HepG2 (cell line): ENCODE measurements around the gene ARIH2. TPM values are rescaled to one million over a fixed set of nuclear protein-coding genes. Genes with fewer than 3 reads are reported as not detected.

Experiments used
- FLYWCH1 ChIP-seq: sonication (generic); formaldehyde crosslinking; IDR thresholded peaks from 2 replicates; pipeline ENCODE4 v1.8.1; 2023; ENCODE audit warnings: mild to moderate bottlenecking, missing genetic modification reagents
- GFI1 ChIP-seq: sonication (generic); formaldehyde crosslinking; IDR thresholded peaks from 2 replicates; pipeline ENCODE4 v1.5.0; 2020; ENCODE audit warnings: missing genetic modification reagents, mild to moderate bottlenecking, borderline replicate concordance
- MTA3 ChIP-seq: sonication (generic); formaldehyde crosslinking; IDR thresholded peaks from 2 replicates; pipeline ENCODE4 v1.4.0; 2020; ENCODE audit warnings: missing genetic modification reagents
- MXD1 ChIP-seq: sonication (generic); formaldehyde crosslinking; IDR thresholded peaks from 2 replicates; pipeline ENCODE4 v1.4.0; 2020; ENCODE audit warnings: mild to moderate bottlenecking, missing genetic modification reagents
- NFAT5 ChIP-seq: sonication (generic); formaldehyde crosslinking; IDR thresholded peaks from 2 replicates; pipeline ENCODE4 v1.4.0; 2020; ENCODE audit warnings: missing genetic modification reagents
- NR2F1 ChIP-seq, 2 experiments: fragments of 450-650 bp in 1 of 2; formaldehyde crosslinking in 1 of 2; IDR thresholded peaks; 2 replicates each; pipeline versions ENCODE4 v1.5.0 to v1.6.1; 2016 to 2020; ENCODE audit warnings: mild to moderate bottlenecking in 1 of 2, missing compliant biosample characterization in 1 of 2, missing genetic modification reagents in 1 of 2, moderate library complexity in 1 of 2
- ZBTB7A ChIP-seq: sonication (generic); formaldehyde crosslinking; IDR thresholded peaks from 2 replicates; pipeline ENCODE4 v1.8.0; 2022; ENCODE audit warnings: mild to moderate bottlenecking, missing genetic modification reagents
- ZNF234 ChIP-seq: sonication (generic); formaldehyde crosslinking; conservative IDR thresholded peaks from 2 replicates; pipeline ENCODE4 v1.5.1; 2020; ENCODE audit warnings: mild to moderate bottlenecking, missing genetic modification reagents
- ZNF329 ChIP-seq: sonication (generic); formaldehyde crosslinking; IDR thresholded peaks from 2 replicates; pipeline ENCODE4 v1.9.0; 2021; ENCODE audit warnings: low read depth, mild to moderate bottlenecking, missing genetic modification reagents
- ZNF432 ChIP-seq: sonication (generic); formaldehyde crosslinking; IDR thresholded peaks from 2 replicates; pipeline ENCODE4 v1.5.0; 2020; ENCODE audit warnings: missing genetic modification reagents, mild to moderate bottlenecking, borderline replicate concordance
- ZNF503 ChIP-seq: sonication (generic); formaldehyde crosslinking; IDR thresholded peaks from 2 replicates; pipeline ENCODE4 v1.4.0; 2020; ENCODE audit warnings: missing genetic modification reagents
- ZNF549 ChIP-seq: sonication (generic); formaldehyde crosslinking; IDR thresholded peaks from 2 replicates; pipeline ENCODE4 v1.5.0; 2020; ENCODE audit warnings: missing genetic modification reagents
- ZNF674 ChIP-seq: sonication (generic); formaldehyde crosslinking; IDR thresholded peaks from 2 replicates; pipeline ENCODE4 v1.5.0; 2020; ENCODE audit warnings: low read depth, mild to moderate bottlenecking, missing genetic modification reagents
- ZNF710 ChIP-seq: sonication (generic); formaldehyde crosslinking; IDR thresholded peaks from 2 replicates; pipeline ENCODE4 v1.5.0; 2020; ENCODE audit warnings: mild to moderate bottlenecking, missing genetic modification reagents, borderline replicate concordance
- ZNF775 ChIP-seq: sonication (generic); formaldehyde crosslinking; IDR thresholded peaks from 2 replicates; pipeline ENCODE4 v1.4.0; 2020; ENCODE audit warnings: missing genetic modification reagents, mild to moderate bottlenecking, moderate library complexity, borderline replicate concordance
- ZNF781 ChIP-seq: sonication (generic); formaldehyde crosslinking; IDR thresholded peaks from 2 replicates; pipeline ENCODE4 v1.5.1; 2020; ENCODE audit warnings: borderline replicate concordance, mild to moderate bottlenecking, missing genetic modification reagents; ENCODE audit errors: not compliant biosample characterization
- polyA plus RNA-seq, 8 experiments: library from polyadenylated mRNA; depleted of rRNA in 3 of 8; stranded (reverse) in 7 of 8; unstranded in 1 of 8; fragments of >200 nt; fragmentation: Illumina TruSeq in 4 of 8; extraction: Trizol in 4 of 8; gene quantifications; 2 replicates each; pipeline versions ENCODE4 v1.2.1 to v1.2.3, GENCODE V29; 2011 to 2016; ENCODE audit warnings: low read depth in 4 of 8, missing spikeins in 1 of 8, mixed read lengths in 1 of 8; ENCODE audit not compliant: insufficient read depth in 1 of 8
- total RNA-seq, 5 experiments: library from RNA; depleted of rRNA; stranded (reverse); fragments of >200 nt; fragmentation: Illumina TruSeq; extraction: Trizol; gene quantifications; 2 replicates each; pipeline ENCODE4 v1.2.3, GENCODE V29; 2016; ENCODE audit warnings: low read depth in 1 of 5

Gene ARIH2
- total and polyA plus RNA-seq, 2 of the 13 experiments (the other 11 are each of a cell fraction or from before 2014, with no cell fraction given): 64.8 to 83.3 TPM

GRCh38 chr3:49028673-49029562, 110.3 kb downstream of the ARIH2 start, which contains the start of gene IMPDH2 (continued):
- TF ChIP-seq ZNF710 (CRISPR knock-in tag) (peak; percentile 67; the same call in 1 of the 2 replicates), ZNF503 (peak; percentile 68; the same call in 1 of the 2 replicates), GFI1 (peak; percentile 53; the same call in 1 of the 2 replicates), ZNF432 (CRISPR knock-in tag) (no peak), NR2F1 (CRISPR knock-in tag; IDR thresholded peaks at IDR 0.05) (peak; percentile 21 to 25; a peak in 1 of 4 replicates), ZNF775 (no peak), ZNF234 (CRISPR knock-in tag) (no peak), ZBTB7A (CRISPR knock-in tag) (peak; percentile 85), MTA3 (CRISPR knock-in tag) (no peak), ZNF549 (CRISPR knock-in tag) (no peak), MXD1 (CRISPR knock-in tag) (peak; percentile 91), FLYWCH1 (CRISPR knock-in tag) (no peak), ZNF329 (CRISPR knock-in tag) (peak; percentile 93), ZNF674 (CRISPR knock-in tag) (no peak), NFAT5 (CRISPR knock-in tag) (peak; percentile 82; the same call in 1 of the 2 replicates), ZNF781 (CRISPR knock-in tag) (peak; percentile 97)
